Hippocampal formation (tissue), 2 donors: ENCODE data around the gene KPNA1.

Experiments
- DNase-seq, 2 donors: peaks; one replicate each; lab custom pipeline; 2025; lab: John Stamatoyannopoulos, UW

Gene KPNA1

GRCh38 chr3:122514123-122515019, at the start of gene KPNA1:
TSS of gene KPNA1 (minus strand) at chr3:122514939. CDS start at chr3:122496565, 18,374 bp downstream.
- peak; percentile 83 to 87 for DNase-seq

DNA sequence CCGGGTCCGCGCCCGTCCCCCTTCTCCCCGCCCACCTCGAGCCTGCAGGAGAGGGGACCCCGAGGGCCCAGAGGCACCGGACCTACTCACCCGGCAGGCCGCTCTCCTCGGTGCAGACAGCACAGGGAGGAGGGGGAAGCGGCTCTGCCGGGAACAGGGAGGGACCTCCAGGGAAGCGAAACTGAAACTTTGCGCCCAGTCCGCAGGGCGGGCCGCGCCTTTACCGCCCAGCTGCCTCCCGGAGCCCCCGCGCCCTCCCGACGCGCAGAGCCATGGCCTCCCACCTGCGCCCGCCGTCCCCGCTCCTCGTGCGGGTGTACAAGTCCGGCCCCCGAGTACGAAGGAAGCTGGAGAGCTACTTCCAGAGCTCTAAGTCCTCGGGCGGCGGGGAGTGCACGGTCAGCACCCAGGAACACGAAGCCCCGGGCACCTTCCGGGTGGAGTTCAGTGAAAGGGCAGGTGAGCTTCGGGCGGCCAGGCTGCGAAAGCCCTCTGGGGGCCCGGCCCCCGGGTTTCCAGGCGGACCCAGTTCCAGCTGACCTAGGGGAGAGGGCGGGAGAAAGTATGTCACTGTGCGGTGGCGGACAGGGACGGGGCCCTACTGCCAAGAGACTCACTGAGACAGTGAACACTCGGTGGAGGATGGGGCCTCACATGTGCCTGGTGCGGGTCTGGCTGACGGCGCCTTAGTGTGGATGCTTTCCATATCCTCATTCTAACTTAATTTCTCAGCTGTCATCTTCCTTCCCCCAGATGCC, 49.6 kb upstream of the KPNA1 start, which contains the start of the genes DTX3L and PARP9:
TSS of gene DTX3L (plus strand) at position 184 of the 758 bp plus-strand sequence. CDS start at position 273, 89 bp downstream.
TSS of gene PARP9 (minus strand) at position 146 of the 758 bp plus-strand sequence. CDS start 4,680 bp downstream, outside the sequence.
- DNase-seq, result peak; percentile 14 to 72

DNA sequence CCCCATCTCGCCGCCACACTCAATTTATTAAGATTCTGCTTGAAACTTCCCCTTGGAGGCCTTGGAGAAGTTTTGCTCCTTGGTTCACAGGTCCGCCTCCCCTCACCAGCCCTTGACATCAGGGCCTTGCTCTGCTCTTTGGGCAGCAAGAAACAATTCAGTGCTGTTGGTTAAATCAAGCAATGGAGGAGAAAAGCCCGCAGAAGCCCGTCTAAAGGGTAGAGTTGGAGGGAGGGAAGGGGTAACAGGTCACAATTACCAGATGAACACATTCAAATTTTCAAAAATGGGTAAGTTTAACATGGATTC, 48.9 kb upstream of the KPNA1 start:
- DNase-seq, result no peak

- no peak for DNase-seq
Measured at GRCh38 chr3:122562923-122563716, 48.4 kb upstream of the KPNA1 start.

DNA sequence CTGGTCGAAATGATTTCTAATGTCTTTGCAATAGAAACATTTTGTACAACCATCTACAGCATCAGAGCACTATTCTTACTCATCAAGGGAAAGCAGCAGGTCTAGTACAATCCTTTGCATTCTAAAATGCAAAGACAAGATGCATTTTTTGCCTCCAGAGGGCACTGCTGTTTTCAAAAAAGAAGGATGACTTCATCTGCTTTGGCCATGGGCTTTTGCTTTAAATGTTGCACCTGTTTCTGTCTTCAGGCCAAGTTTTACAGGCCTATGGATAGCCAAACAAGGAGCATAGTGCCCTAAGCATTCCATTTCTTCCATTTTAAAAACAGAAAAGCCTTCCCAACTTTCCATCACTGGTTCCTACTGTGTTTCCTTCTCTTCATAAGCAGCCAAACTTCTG, 45.9 kb upstream of the KPNA1 start:
- DNase-seq, result peak in 1 of 2 donors; percentile 3

- no peak for DNase-seq
Measured at GRCh38 chr3:122559906-122560305, 45.2 kb upstream of the KPNA1 start.

DNA sequence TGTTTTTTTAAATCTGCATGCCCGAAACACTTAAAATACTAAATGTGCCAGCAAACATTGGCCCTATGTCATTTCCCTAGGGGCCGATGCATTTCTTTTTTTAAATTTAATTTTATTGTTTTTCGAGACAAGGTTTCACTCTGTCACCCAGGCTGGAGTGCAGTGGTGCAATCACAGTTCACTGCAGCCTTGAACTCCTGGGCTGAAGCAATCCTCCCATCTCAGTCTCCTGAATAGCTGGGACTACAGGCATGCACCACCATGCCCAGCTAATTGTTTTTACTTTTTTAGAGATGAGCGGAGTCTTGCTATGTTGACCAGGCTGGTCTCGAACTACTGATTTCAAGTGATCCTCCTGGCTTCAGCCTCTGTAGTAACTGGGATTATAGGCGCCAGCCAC, 43.9 kb upstream of the KPNA1 start:
- no peak for DNase-seq

GRCh38 chr3:122557356-122557755, 42.6 kb upstream of the KPNA1 start:
- DNase-seq, result no peak

DNA sequence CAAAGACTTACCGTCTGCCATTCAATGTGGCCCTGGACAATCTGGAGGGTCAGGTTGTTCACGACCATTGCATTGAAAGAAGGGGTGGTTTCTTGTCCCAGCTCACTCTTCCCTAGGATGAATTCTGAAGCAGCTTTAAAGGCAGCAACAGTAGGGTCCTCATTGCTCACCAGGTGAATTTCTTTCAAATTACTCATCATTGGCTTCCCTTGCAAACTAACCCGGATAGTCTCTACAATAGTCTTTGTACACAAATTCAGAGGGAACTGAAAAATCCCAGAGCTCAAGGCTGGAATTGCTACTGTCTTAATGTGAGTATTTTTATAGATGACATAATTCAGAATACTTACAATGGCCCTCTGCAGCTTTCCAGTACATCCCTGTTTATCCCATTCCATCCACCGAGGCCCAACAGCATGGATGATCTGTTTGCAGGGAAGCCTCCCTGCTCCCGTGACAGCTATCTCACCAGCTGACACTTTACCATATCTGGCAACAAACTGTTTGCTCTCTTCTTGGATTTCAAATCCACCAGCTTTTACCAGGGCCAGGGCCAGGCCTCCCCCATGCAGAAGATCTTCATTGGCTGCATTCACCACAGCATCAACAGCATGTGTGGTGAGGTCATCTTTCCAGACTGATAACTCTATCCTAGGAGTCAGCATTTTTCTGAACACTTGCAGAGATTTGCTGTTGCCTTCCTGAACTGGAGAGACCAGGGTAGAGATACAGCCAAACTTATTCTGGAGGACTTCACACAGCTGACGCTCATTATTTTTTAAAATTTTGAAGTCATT, 40.7 kb upstream of the KPNA1 start:
- DNase-seq, result no peak

DNA sequence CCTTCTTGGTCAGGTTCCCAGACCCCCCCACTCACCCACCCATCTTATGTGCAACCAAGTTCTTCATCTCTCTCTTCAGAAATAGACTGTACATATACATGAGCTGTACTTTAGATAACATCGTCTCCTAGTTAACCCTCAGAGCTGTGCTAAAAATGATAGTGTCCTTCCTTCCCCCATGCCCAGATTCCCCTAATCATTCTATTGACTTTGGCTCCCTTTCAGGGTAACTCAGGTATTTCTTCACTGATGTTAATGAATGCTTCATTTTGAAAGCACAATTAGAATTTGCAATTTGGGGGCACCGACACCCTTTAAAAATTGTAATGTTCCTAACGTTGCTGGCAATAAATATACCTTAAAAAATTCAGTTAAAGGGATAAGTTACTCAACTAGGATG, 38.4 kb upstream of the KPNA1 start:
- DNase-seq, result no peak

DNA sequence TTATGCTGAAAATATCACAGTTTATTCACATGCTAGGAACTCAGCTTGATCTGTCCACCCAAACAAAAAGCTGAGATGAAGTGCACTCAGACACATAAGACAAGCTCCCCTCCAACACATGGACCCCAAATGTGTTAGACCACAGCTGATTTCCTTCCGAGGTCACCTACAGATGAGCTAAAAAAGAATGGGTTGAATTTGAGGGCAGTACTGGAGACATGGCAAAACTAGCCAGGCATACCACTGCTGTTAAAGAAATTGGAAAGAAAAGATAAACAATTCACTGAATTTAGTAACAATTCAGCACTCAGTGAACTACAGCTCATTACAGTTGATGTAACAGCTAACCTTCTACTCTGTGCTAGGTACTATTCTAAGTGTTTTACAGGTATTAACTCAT, 33.9 kb upstream of the KPNA1 start:
- DNase-seq, result no peak

DNA sequence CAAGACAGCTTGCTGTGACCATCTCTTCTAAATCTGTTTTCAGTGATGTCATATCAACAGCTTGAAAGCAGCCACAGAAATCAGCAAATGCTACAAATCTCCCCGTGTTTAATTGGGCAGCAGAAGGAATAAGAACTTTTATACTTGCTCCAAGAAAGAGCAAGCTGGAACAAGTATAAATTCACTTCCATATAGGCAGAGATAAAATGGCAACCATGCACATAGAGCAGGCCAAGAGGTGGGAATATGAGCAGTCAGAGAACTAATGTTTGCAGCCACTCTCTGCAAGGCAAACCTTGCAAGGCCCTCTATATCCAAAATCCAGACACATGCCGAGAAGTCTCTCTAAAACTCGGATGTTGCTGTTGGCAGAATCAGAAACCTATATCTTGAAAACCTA, 33.3 kb upstream of the KPNA1 start:
- DNase-seq, result no peak

- no peak for DNase-seq
Measured at GRCh38 chr3:122546151-122546550, 31.4 kb upstream of the KPNA1 start.

GRCh38 chr3:122538956-122539490, 24.3 kb upstream of the KPNA1 start:
- no peak for DNase-seq

DNA sequence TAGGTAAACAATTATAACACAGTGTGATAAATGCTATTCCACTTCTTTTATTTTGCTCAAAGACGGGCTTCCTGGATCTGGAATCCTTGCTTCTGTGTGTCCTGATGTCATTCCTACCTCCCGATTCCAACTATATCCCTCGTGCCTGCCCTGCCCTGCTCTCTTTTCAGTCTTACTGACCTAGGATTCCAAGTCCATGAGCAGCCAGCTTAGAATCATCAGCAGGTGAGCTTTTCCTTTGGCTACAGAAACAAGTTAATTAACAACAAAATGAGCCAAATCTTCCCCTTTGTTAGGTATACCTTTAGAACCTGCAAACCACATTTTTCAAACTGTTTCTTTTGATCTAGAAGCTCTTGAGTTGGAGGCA, 21.9 kb upstream of the KPNA1 start:
- no peak for DNase-seq

GRCh38 chr3:122535964-122536631, 21.4 kb upstream of the KPNA1 start:
- DNase-seq, result no peak

- no peak for DNase-seq
Measured at GRCh38 chr3:122533931-122534334, 19.2 kb upstream of the KPNA1 start.

GRCh38 chr3:122533480-122533879, 18.7 kb upstream of the KPNA1 start:
- no peak for DNase-seq

DNA sequence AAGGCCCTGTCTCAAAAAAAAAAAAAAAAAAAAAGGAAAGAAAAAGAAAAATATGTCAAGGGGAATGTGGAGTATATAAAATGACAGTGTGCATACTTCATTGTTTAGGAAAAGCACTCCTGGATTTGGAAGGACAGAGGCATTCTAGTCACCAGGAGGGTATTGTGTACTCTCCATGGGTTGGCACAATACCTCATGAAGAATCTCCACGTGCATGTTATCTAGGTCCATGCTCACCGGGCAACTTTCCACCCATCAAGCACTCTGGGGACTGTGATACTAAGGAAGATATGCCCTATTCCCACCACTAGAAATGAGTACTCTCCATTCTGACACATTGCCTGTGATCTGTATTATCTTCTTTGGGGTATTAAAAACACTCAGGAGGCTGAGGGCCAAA, 15.4 kb upstream of the KPNA1 start:
- no peak for DNase-seq

DNA sequence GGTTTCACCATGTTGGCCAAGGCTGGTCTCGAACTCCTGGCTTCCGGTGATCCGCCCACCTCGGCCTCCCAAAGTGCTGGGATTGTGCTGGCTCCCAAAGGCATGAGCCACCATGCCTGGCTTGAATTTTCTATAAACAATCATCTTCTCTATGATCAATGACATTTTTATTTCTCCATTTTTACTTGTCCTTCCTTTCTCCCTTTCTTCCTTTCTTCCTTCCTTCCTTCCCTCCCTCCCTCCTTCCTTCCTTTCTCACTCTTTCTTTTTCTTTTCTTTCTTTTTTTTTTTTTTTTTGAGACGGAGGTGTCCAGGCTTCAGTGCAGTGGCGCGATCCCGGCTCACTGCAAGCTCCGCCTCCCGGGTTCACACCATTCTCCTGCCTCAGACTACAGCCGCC, 8.6 kb upstream of the KPNA1 start:
- no peak for DNase-seq

- no peak for DNase-seq
Measured at GRCh38 chr3:122520861-122521260, 6.1 kb upstream of the KPNA1 start.
